Right lung (tissue), 5 donors: ENCODE measurements around the gene PHC2. TPM values are rescaled to one million over a fixed set of nuclear protein-coding genes. Genes with fewer than 3 reads are reported as not detected.
"Not testable (repeated sequence)": the region's sequence is repeated elsewhere in the genome, so short reads cannot be mapped to it uniquely, and the experiment has no call there.

ENCODE experiments used
- DNase-seq, 2 donors: peaks; one replicate each; pipeline ENCODE4 v3.0.0-alpha.2; 2013
- polyA plus RNA-seq, 5 donors: library from polyadenylated mRNA; unstranded; fragments of 120-200 nt; gene quantifications; one replicate each; pipeline versions ENCODE4 v1.2.1 to v1.2.3, GENCODE V29; 2013; ENCODE audit warnings: inconsistent platforms in 1 of 5, low replicate concordance in 1 of 5; ENCODE audit not compliant: insufficient read length in 5 of 5, insufficient read depth in 1 of 5

PHC2 gene
- polyA plus RNA-seq, 5 donors: 71.7 to 90.2 (median 83.1) TPM

GRCh38 chr1:33316601-33317000 is 114.3 kb downstream of the PHC2 start:
- DNase-seq: no peak

- DNase-seq: no peak
Measured at GRCh38 chr1:33314416-33314815, 116.5 kb downstream of the PHC2 start.

- DNase-seq: no peak
Measured at GRCh38 chr1:33312413-33312749, 118.5 kb downstream of the PHC2 start.

- DNase-seq: no peak
Measured at GRCh38 chr1:33311706-33312412, 119.0 kb downstream of the PHC2 start.

- no peak for DNase-seq
Measured at GRCh38 chr1:33310702-33311101, 120.2 kb downstream of the PHC2 start.

GRCh38 chr1:33309351-33309750 is 121.5 kb downstream of the PHC2 start:
- DNase-seq: not testable (repeated sequence)

- no peak for DNase-seq
Measured at GRCh38 chr1:33307494-33307864, 123.4 kb downstream of the PHC2 start.

- DNase-seq: peak; percentile 43 to 46
Measured at GRCh38 chr1:33306653-33307493, 124.0 kb downstream of the PHC2 start.

GRCh38 chr1:33305816-33306652 is 124.9 kb downstream of the PHC2 start:
- no peak for DNase-seq

GRCh38 chr1:33305016-33305415 is 125.9 kb downstream of the PHC2 start:
- DNase-seq: no peak

- no peak for DNase-seq
Measured at GRCh38 chr1:33302325-33302724, 128.6 kb downstream of the PHC2 start.

- DNase-seq: no peak
Measured at GRCh38 chr1:33301273-33301984, 129.5 kb downstream of the PHC2 start.

GRCh38 chr1:33300673-33301072 is 130.2 kb downstream of the PHC2 start:
- DNase-seq: peak; percentile 88 to 91

GRCh38 chr1:33299461-33300155 is 131.3 kb downstream of the PHC2 start:
- DNase-seq: no peak

GRCh38 chr1:33298623-33299277 is 132.1 kb downstream of the PHC2 start:
- DNase-seq: peak in 1 of 2 donors; percentile 28

- no peak for DNase-seq
Measured at GRCh38 chr1:33297911-33298622, 132.8 kb downstream of the PHC2 start.

GRCh38 chr1:33296824-33297223 is 134.1 kb downstream of the PHC2 start:
- DNase-seq: no peak

GRCh38 chr1:33296082-33296458 is 134.8 kb downstream of the PHC2 start:
- no peak for DNase-seq

- DNase-seq: peak; percentile 79 to 84
Measured at GRCh38 chr1:33295450-33296081, 135.3 kb downstream of the PHC2 start.
